Hematopoietic multipotent progenitor cell (in vitro differentiated cells): ENCODE data around the gene RMRP. TPM values are rescaled to one million over a fixed set of nuclear protein-coding genes. Genes with fewer than 3 reads are reported as not detected.

ENCODE experiments used
- DNase-seq, 3 donors: peaks; one replicate each; pipeline ENCODE4 v3.0.0-alpha.2; 2011 to 2015; ENCODE audit warnings: low read depth in 2 of 3, low spot score in 2 of 3
- total RNA-seq: library from RNA; depleted of rRNA; stranded (reverse); fragments of >200 nt; gene quantifications from one replicate; pipeline ENCODE4 v1.2.3, GENCODE V29; 2012

Gene RMRP
- total RNA-seq, 1 donor: 38,740 TPM

GRCh38 chr9:35687972-35688557 is 30.2 kb upstream of the RMRP start:
- DNase-seq: no peak

GRCh38 chr9:35687306-35687705 is 29.5 kb upstream of the RMRP start:
- DNase-seq: no peak

GRCh38 chr9:35686222-35687203 is 28.7 kb upstream of the RMRP start:
- DNase-seq: no peak

GRCh38 chr9:35685506-35685905 is 27.7 kb upstream of the RMRP start:
- no peak for DNase-seq

- no peak for DNase-seq
Measured at GRCh38 chr9:35684921-35685320, 27.1 kb upstream of the RMRP start.

- DNase-seq: no peak
Measured at GRCh38 chr9:35683323-35683722, 25.5 kb upstream of the RMRP start.

GRCh38 chr9:35682520-35683315 is 24.9 kb upstream of the RMRP start:
- DNase-seq: no peak

GRCh38 chr9:35682051-35682450 is 24.2 kb upstream of the RMRP start:
- DNase-seq: no peak

GRCh38 chr9:35681341-35682002 is 23.7 kb upstream of the RMRP start:
- DNase-seq: no peak

GRCh38 chr9:35680331-35681105 is 22.7 kb upstream of the RMRP start:
- no peak for DNase-seq

GRCh38 chr9:35679766-35680330 is 22.0 kb upstream of the RMRP start:
- DNase-seq: no peak

- no peak for DNase-seq
Measured at GRCh38 chr9:35679091-35679490, 21.3 kb upstream of the RMRP start.

- DNase-seq: peak in 1 of 3 donors; percentile 39
Measured at GRCh38 chr9:35675732-35676392, 18.0 kb upstream of the RMRP start.

GRCh38 chr9:35675204-35675603 is 17.4 kb upstream of the RMRP start:
- DNase-seq: no peak

- DNase-seq: no peak
Measured at GRCh38 chr9:35674025-35674361, 16.2 kb upstream of the RMRP start.

- DNase-seq: no peak
Measured at GRCh38 chr9:35673132-35674024, 15.6 kb upstream of the RMRP start, which contains the start of gene CA9. Gene CA9 (plus strand): TSS chr9:35673928. CDS start chr9:35673960, 32 bp downstream.

GRCh38 chr9:35669331-35670145 is 11.7 kb upstream of the RMRP start:
- no peak for DNase-seq
